NCI-H526 treated with DMSO at 0.1 percent for 48 hours (cell line): Measurements from ENCODE around the gene RBM26.
A peak's percentile ranks its signal among the peaks of the same experiment; 100 is the strongest.
"Not testable (repeated sequence)": the region's sequence is repeated elsewhere in the genome, so short reads cannot be mapped to it uniquely, and the experiment has no call there.

Experiments used
- DNase-seq: peaks from one replicate; lab custom pipeline; 2025; lab: John Stamatoyannopoulos, UW

Gene RBM26

DNA sequence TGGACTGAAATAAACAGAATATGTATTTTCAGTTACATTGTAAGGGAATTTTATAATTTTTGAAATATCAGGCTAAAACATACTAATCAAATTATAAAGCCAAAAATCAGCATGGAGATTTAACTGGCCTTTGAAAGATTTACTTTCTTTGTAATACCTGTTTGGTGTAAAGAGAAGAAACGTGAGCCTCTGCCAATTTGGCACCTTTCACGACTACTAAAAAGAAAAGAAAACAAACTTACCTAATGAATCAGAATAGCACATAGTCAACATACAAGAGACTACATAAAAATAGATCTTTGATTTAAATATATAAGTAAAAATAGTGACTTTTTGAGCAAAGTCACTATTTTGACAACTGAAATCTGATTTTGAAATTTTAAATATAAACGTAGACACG lies 87.4 kb downstream of the RBM26 start:
- DNase-seq, result no peak

GRCh38 chr13:79317856-79318255 lies 88.2 kb downstream of the RBM26 start:
- no peak for DNase-seq

GRCh38 chr13:79314652-79315051 lies 91.4 kb downstream of the RBM26 start:
- DNase-seq, result no peak

DNA sequence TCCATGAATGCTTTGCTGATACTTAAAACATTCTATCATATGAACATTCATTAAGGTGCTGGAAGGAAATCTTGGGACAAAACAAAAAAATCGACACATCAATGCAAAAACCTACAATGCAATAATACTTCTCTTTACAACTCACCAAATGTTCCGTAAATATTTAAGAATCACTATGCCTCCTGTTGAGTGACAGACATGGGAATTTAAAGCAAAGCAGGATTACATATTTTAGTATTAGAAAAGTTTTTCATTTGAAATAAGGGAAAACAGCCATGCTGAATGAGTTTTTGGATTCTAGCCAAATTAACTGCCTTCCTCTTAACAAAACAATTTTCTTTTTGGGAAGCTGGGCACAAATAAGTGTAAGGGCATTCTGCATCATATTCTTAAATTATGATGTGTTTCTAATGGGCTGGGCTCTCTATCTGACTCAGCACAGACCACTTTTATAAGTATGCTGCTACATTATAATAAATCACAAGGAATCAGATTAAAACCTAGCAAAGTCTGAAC lies 93.7 kb downstream of the RBM26 start:
- no peak for DNase-seq

GRCh38 chr13:79311386-79311785 lies 94.7 kb downstream of the RBM26 start:
- DNase-seq, result no peak

DNA sequence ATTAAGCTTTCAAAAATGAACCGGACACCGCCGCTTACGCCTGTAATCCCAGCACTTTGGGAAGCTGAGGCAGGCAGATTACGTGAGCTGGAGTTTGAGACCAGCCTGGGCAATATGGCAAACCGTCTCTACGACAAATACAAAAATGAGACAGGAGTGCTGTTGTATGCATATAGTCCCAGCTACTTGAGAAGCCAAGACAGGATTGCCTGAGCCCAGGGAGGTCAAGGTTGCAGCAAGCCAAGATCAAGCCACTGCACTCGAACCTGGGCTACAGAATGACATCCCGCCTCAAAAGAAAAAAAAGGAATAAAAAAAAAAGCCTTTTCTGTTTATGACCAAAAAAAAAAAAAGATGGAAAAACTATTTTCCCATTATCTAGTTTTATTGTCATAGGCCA lies 96.4 kb downstream of the RBM26 start:
- DNase-seq, result no peak

DNA sequence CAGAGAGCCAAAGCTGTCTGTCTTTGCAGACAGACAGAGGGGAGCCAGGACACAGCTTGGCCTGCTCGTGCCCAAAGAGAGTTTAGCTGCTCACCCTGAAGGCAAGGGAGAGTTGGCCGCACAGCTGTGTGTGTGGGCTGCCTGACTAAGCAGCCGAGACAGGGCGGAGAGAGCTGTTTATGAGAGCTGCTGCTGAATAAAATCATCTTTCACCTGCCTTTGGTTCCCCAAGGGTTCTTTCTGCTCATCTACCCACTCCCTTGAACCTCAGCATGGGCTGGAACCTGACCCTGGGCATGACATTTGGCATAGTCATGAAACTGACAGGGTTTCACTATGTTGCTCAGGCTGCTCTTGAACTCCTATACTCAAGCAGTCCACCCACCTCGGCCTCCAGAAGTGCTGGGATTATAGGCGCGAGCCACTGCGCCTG lies 98.2 kb downstream of the RBM26 start:
- no peak for DNase-seq

GRCh38 chr13:79307433-79307861 lies 98.6 kb downstream of the RBM26 start:
- DNase-seq, result no peak

DNA sequence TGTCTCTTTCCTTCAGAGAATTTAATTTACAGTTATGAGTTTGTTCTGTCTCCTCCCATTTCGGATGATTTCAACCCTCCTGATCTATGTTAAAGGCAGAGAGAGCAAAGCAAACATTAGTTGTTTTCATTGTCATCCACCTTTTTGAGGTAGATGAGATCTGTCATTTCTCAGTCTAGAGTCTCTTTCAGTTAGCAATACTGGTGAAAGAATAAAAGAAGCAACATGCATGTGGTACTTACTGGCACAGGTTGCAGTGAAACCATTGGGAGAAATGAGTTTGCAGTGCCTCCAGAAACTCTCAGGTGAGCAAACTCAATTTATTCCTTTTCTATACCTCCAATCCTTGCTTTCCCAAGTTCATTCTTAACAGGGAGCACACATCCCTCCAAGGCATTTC lies 99.4 kb downstream of the RBM26 start:
- no peak for DNase-seq

- no peak for DNase-seq
Measured at GRCh38 chr13:79297128-79297527, 108.9 kb downstream of the RBM26 start.

- no peak for DNase-seq
Measured at GRCh38 chr13:79295906-79296706, 109.9 kb downstream of the RBM26 start.

DNA sequence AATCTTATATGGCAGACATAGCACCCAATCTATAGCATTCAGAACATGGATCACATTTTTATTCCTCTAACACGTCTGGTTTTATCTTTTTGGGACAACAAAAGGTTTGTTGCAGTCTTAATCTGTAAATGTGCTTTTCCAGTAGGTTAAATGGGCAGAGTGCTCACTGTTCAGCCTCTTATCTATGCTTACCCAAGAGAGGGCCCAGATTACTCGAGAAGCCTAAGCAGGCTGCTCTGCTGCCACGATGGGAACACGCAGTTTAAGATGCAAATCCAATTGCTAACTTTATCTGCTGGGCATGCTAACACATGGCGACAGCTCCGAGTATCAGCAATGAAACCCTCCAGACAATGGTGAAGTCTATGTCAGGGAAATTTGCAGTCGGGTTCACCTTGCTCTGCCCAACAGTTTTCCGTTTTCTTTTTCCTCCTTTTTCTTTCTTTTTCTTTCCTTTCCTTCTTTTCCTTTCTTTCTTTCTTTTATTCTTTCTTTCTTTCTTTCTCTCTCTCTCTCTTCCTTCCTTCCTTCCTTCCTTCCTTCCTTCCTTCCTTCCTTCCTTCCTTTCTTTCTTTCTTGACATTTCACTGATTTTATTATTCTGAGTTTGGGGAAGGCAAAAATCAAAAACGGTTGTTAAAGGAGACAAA lies 115.3 kb downstream of the RBM26 start:
- peak; percentile 87 for DNase-seq

- DNase-seq, result no peak
Measured at GRCh38 chr13:79289571-79289970, 116.5 kb downstream of the RBM26 start.

GRCh38 chr13:79287939-79288795 lies 117.9 kb downstream of the RBM26 start:
- DNase-seq, result peak; percentile 78

GRCh38 chr13:79285159-79285558 lies 120.9 kb downstream of the RBM26 start:
- DNase-seq, result no peak

DNA sequence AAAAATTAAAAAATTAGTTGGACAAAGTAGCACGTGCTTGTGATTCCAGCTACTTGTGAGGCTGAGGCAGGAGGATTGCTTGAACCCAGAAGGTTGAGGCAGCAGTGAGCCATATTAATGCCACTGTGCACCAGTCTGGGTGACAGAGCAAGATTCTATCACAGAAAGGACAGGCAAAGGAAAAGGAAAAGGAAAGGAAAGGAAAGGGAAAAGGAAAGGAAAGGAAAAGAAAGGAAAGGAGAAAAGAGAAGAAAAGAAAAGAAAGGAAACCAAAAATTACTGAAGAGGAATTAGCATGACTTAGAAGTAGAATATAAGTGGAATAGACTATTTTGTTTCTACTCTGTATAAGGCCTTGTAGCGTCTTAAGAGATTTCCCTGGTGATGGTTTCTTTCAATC lies 122.3 kb downstream of the RBM26 start:
- no peak for DNase-seq

GRCh38 chr13:79282976-79283375 lies 123.1 kb downstream of the RBM26 start:
- no peak for DNase-seq

- DNase-seq, result no peak
Measured at GRCh38 chr13:79282508-79282907, 123.5 kb downstream of the RBM26 start.

GRCh38 chr13:79281339-79281747 lies 124.7 kb downstream of the RBM26 start:
- DNase-seq, result no peak

GRCh38 chr13:79279735-79280134 lies 126.3 kb downstream of the RBM26 start:
- DNase-seq, result not testable (repeated sequence)

- no peak for DNase-seq
Measured at GRCh38 chr13:79273045-79273444, 133.0 kb downstream of the RBM26 start.

DNA sequence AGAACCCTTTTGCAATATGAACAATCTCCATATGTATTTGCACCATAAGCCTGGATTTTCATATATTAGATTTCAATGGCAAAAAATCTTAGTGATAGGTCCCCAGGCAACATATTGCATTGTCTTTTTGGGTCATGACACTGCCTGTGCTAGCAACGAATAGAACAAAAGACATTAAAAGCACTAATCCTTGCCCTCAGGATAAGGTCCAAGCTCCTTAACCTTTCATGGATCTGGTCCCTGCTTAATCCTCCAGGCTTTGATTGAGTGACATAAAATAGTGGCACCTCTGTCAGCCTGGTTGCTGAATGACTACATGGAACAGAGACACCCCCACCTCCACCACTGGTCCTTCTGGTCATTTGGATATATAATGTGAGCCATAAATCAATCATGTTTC lies 134.4 kb downstream of the RBM26 start:
- no peak for DNase-seq
